Heart right ventricle (tissue), 16 donors: Measurements from ENCODE around the gene ITPR2. TPM values are rescaled to one million over a fixed set of nuclear protein-coding genes. Genes with fewer than 3 reads are reported as not detected.

Experiments used
- ATAC-seq, 8 donors: fragments of 200-7000 bp; cut with Tn5 transposase; one replicate each; pipeline ENCODE4 v1.9.1; 2020; ENCODE audit warnings: mild to moderate bottlenecking in 8 of 8, moderate library complexity in 8 of 8, moderate number of reproducible peaks in 1 of 8
- DNase-seq, 2 donors: peaks; one replicate each; pipeline ENCODE4 v3.0.0-alpha.2; 2020
- H3K27ac ChIP-seq, 10 donors: fragments of 200-600 bp; sonication (generic) in 2 of 10; one replicate each; pipeline versions ENCODE4 v1.5.0 to v1.8.0; 2020 to 2022; ENCODE audit warnings: mild to moderate bottlenecking in 3 of 10
- H3K27me3 ChIP-seq, 7 donors: fragments of 200-600 bp; one replicate each; pipeline ENCODE4 v1.8.0; 2021 to 2022; ENCODE audit warnings: mild to moderate bottlenecking in 2 of 7
- H3K36me3 ChIP-seq, 9 donors: fragments of 200-600 bp; sonication (generic) in 1 of 9; one replicate each; pipeline versions ENCODE4 v1.5.0 to v1.8.0; 2020 to 2022; ENCODE audit warnings: mild to moderate bottlenecking in 2 of 9
- H3K4me1 ChIP-seq, 9 donors: fragments of 200-600 bp; sonication (generic) in 1 of 9; one replicate each; pipeline versions ENCODE4 v1.5.0 to v1.8.0; 2020 to 2022; ENCODE audit warnings: mild to moderate bottlenecking in 4 of 9
- H3K4me3 ChIP-seq, 10 donors: fragments of 200-600 bp; sonication (generic) in 2 of 10; one replicate each; pipeline versions ENCODE4 v1.5.0 to v1.8.0; 2020 to 2022; ENCODE audit warnings: mild to moderate bottlenecking in 7 of 10, moderate library complexity in 2 of 10
- H3K9me3 ChIP-seq, 11 donors: fragments of 200-600 bp in 10 of 11; sonication (generic) in 2 of 11; one replicate each; pipeline versions ENCODE4 v1.5.0 to v1.8.0; 2013 to 2022; ENCODE audit warnings: mild to moderate bottlenecking in 2 of 11, control low read depth in 1 of 11, moderate library complexity in 1 of 11
- CTCF ChIP-seq, 9 donors: fragments of 200-600 bp; sonication (generic) in 2 of 9; IDR thresholded peaks; one replicate each; pipeline versions ENCODE4 v1.5.0 to v1.8.0; 2021 to 2022; ENCODE audit warnings: antibody characterized with exemption in 9 of 9, mild to moderate bottlenecking in 5 of 9, moderate library complexity in 1 of 9
- WGBS, 2 donors: extraction: QIAGEN DNeasy Blood & Tissue Kit; methylation state at CpG; one replicate each; pipeline ENCODE4 v1.1.7; 2013; ENCODE audit warnings: inconsistent platforms in 1 of 2; 5-methylcytosine and 5-hydroxymethylcytosine counted together
- intact Hi-C, 10 donors: fragments of 100-400 bp; cut with DNase I; formaldehyde crosslinking; loops; one replicate each; pipeline versions ENCODE4 v1.11.1 to v1.14.2; 2022
- polyA plus RNA-seq, 2 donors: library from polyadenylated mRNA; stranded (reverse); fragments of 200-250 nt; gene quantifications; one replicate each; pipeline ENCODE4 v1.2.3, GENCODE V29; 2013
- total RNA-seq, 10 donors: library from RNA; stranded (reverse); fragmentation: NEBNext Ultra II Directional in 3 of 10; extraction: Animal tissue kit (Norgen Biotek cat#: 25700) in 3 of 10; gene quantifications; one replicate each; pipeline versions ENCODE4 v1.2.1 to v1.2.4, GENCODE V29; 2021 to 2023
- donor health status: Arrhythmogenic right ventricular cardiomyopathy.
- donor health status: ischemic (EF 13 %, LVEDD 7.1; RV severe dilation, severe dysfunction).
- donor health status: healthy with polysubstance abuse.
- donor health status: DM: no; HTN: yes; CAD: no.
- donor health status: DM: no; HTN: no; CAD: no.
- donor health status: ischemic (EF 25% LVEDD 6.9; RV normal size, moderate dysfunction).
- donor health status: ischemic (EF 25% LVEDD 5.7; RV mildly dilated, moderate dysfunction).
- donor health status: healthy.
- donor health status: DM: yes; HTN: yes; CAD: no.
- donor health status: Ischemic cardiomyopathy.
- donor health status: ischemic (EF 35%, LVEDD 5.7; RV mildly dilated, moderate dysfunction).
- donor health status: nonischemic (EF 11% LVEDD 7.7; RV severe dilation, severe dysfunction).
- donor health status: DM: yes; HTN: yes; CAD: no.
- donor health status: PGD.
- donor health status: ischemic (EF 29% LVEDD 5.4; RV normal size, mild dysfunction).
- donor health status: nonischemic (EF 23%, LVEDD 6.1; RV moderate dilation, normal function).

The ITPR2 gene
- total and polyA plus RNA-seq, 12 donors, result 2.0 to 18.9 (median 14.3) TPM

- TF ChIP-seq CTCF (IDR thresholded peaks at IDR 0.05), result peak in 4 of 9 donors; percentile 17 to 45 (median 36)
- peak overlapping the region; percentile 89 to 98 (median 94) for H3K27ac ChIP-seq
- ATAC-seq (peak; percentile 56 to 75 (median 64)), DNase-seq (peak; percentile 57 to 67)
- no peaks in the 10 kb centered on the region for H3K36me3 ChIP-seq
- H3K4me1 ChIP-seq, result peaks cover 0 to 39% (median 25%) of the 10 kb centered on the region in 9 donors
- no peaks in the 10 kb centered on the region for H3K9me3 ChIP-seq
- 1% methylated on average over 55 of the region's 55 CpGs for WGBS, 2 donors
- H3K4me3 ChIP-seq, result peak overlapping the region; percentile 59 to 99 (median 88)
- intact Hi-C loops, result loop anchor here in 7 of 10 donors (5.0 to 10.0 kb wide), 5 partner anchors 53 to 183 kb away; partner anchors contain the start of gene TM7SF3 (in 1 of the 7)
- no peaks in the 10 kb centered on the region for H3K27me3 ChIP-seq
These were observed 808 bp downstream of the ITPR2 start for GRCh38 chr12:26831951-26832821.

- Histone ChIP-seq H3K27ac (no peak overlapping the region), H3K4me1 (peaks cover 0 to 39% (median 25%) of the 10 kb centered on the region in 9 donors), H3K27me3 (no peaks in the 10 kb centered on the region), H3K9me3 (no peaks in the 10 kb centered on the region), H3K36me3 (no peaks in the 10 kb centered on the region), H3K4me3 (peak overlapping the region in 6 of 10 donors; percentile 9 to 99 (median 74))
- no peak for DNase-seq
- 77 to 85% methylated on average over 13 of the region's 13 CpGs for WGBS, 2 donors
- intact Hi-C loops, result loop anchor here in 7 of 10 donors (5.0 to 10.0 kb wide), 5 partner anchors 54 to 184 kb away; partner anchors contain the start of gene TM7SF3 (in 1 of the 7)
- no peak for ATAC-seq
- no peak for TF ChIP-seq CTCF (IDR thresholded peaks at IDR 0.05)
These were observed 2.0 kb downstream of the ITPR2 start for GRCh38 chr12:26830783-26831551.

GRCh38 chr12:26830363-26830762, 2.6 kb downstream of the ITPR2 start:
- Histone ChIP-seq H3K4me3 (peak overlapping the region in 3 of 10 donors; percentile 9 to 79 (median 70)), H3K27ac (no peak overlapping the region), H3K36me3 (no peaks in the 10 kb centered on the region), H3K4me1 (peaks cover 0 to 39% (median 25%) of the 10 kb centered on the region in 9 donors), H3K9me3 (no peaks in the 10 kb centered on the region), H3K27me3 (no peaks in the 10 kb centered on the region)
- 64 to 91% methylated on average over 1 of the region's 1 CpG for WGBS, 2 donors
- DNase-seq, result no peak
- no peak for TF ChIP-seq CTCF (IDR thresholded peaks at IDR 0.05)
- no peak for ATAC-seq
- intact Hi-C loops, result loop anchor here in 7 of 10 donors (5.0 to 10.0 kb wide), 5 partner anchors 54 to 184 kb away; partner anchors contain the start of gene TM7SF3 (in 1 of the 7)
